ENCODE results near the gene ZNF516.

ZNF516 gene

DNA sequence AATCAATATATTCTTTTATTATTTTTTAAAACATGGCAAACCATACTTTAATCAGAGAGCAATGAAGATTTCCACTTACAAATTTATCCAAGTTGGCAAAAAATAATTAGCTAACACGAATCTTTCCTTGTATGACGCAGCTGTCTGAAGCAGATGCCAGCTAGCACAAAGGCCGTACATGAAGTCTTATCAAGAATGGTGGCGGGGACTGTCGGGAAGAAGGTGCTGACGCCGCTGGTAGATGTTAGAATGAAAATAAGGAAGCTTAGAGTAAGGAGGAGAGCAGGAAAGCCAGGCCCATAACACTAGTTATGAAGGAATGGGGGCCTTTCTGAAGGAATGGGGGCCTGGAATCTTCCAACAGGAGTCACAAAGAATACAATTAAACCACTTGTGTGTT is 96.7 kb downstream of the ZNF516 start (continued):
- TF ChIP-seq ZNF70 (CRISPR knock-in tag; IDR thresholded peaks at IDR 0.05): no peak

DNA sequence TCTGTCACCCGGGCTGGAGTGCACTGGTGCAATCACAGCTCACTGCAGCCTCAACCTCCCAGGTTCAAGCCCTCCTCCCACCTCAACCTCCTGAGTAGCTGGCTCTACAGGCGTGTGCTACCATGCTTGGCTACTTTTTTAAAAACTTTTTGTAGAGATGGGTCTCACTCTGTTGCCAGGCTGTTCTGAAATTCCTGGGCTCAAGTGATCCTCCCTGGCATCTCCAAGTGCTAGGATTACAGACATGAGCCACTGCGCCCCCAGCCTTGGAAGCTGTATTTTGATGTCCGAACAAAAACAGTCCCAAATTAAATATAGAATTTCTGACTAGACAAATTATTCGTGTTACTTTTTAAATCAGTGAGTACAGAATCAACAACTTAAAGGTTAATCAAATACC is 97.4 kb downstream of the ZNF516 start:
- ATAC-seq: no peak
- TF ChIP-seq, protein P1, sequence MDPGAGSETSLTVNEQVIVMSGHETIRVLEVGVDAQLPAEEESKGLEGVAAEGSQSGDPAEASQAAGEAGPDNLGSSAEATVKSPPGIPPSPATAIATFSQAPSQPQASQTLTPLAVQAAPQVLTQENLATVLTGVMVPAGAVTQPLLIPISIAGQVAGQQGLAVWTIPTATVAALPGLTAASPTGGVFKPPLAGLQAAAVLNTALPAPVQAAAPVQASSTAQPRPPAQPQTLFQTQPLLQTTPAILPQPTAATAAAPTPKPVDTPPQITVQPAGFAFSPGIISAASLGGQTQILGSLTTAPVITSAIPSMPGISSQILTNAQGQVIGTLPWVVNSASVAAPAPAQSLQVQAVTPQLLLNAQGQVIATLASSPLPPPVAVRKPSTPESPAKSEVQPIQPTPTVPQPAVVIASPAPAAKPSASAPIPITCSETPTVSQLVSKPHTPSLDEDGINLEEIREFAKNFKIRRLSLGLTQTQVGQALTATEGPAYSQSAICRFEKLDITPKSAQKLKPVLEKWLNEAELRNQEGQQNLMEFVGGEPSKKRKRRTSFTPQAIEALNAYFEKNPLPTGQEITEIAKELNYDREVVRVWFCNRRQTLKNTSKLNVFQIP (CRISPR knock-in tag; IDR thresholded peaks at IDR 0.05; ENCODE audit: borderline replicate concordance, low read depth): no peak
- TF ChIP-seq ZFP30 (CRISPR knock-in tag; IDR thresholded peaks at IDR 0.05) (no peak), ARNTL (CRISPR knock-in tag; IDR thresholded peaks at IDR 0.05; ENCODE audit: borderline replicate concordance, low read depth) (no peak), ZC3H10 (CRISPR knock-in tag; IDR thresholded peaks at IDR 0.05) (no peak), ISL1 (CRISPR knock-in tag; IDR thresholded peaks at IDR 0.05) (no peak), GLIS3 (CRISPR knock-in tag; IDR thresholded peaks at IDR 0.05) (no peak), TCF4 (CRISPR knock-in tag; IDR thresholded peaks at IDR 0.05; ENCODE audit: borderline replicate concordance) (no peak), ZFP3 (CRISPR knock-in tag; IDR thresholded peaks at IDR 0.05) (no peak), RARB (CRISPR knock-in tag; IDR thresholded peaks at IDR 0.05) (no peak)
- TF ChIP-seq, protein P2, sequence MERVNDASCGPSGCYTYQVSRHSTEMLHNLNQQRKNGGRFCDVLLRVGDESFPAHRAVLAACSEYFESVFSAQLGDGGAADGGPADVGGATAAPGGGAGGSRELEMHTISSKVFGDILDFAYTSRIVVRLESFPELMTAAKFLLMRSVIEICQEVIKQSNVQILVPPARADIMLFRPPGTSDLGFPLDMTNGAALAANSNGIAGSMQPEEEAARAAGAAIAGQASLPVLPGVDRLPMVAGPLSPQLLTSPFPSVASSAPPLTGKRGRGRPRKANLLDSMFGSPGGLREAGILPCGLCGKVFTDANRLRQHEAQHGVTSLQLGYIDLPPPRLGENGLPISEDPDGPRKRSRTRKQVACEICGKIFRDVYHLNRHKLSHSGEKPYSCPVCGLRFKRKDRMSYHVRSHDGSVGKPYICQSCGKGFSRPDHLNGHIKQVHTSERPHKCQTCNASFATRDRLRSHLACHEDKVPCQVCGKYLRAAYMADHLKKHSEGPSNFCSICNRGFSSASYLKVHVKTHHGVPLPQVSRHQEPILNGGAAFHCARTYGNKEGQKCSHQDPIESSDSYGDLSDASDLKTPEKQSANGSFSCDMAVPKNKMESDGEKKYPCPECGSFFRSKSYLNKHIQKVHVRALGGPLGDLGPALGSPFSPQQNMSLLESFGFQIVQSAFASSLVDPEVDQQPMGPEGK (CRISPR knock-in tag; IDR thresholded peaks at IDR 0.05; ENCODE audit: borderline replicate concordance): no peak
- TF ChIP-seq, protein P3, sequence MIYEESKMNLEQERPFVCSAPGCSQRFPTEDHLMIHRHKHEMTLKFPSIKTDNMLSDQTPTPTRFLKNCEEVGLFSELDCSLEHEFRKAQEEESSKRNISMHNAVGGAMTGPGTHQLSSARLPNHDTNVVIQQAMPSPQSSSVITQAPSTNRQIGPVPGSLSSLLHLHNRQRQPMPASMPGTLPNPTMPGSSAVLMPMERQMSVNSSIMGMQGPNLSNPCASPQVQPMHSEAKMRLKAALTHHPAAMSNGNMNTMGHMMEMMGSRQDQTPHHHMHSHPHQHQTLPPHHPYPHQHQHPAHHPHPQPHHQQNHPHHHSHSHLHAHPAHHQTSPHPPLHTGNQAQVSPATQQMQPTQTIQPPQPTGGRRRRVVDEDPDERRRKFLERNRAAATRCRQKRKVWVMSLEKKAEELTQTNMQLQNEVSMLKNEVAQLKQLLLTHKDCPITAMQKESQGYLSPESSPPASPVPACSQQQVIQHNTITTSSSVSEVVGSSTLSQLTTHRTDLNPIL (CRISPR knock-in tag; IDR thresholded peaks at IDR 0.05; ENCODE audit: low read depth): no peak
- TF ChIP-seq, protein P4, sequence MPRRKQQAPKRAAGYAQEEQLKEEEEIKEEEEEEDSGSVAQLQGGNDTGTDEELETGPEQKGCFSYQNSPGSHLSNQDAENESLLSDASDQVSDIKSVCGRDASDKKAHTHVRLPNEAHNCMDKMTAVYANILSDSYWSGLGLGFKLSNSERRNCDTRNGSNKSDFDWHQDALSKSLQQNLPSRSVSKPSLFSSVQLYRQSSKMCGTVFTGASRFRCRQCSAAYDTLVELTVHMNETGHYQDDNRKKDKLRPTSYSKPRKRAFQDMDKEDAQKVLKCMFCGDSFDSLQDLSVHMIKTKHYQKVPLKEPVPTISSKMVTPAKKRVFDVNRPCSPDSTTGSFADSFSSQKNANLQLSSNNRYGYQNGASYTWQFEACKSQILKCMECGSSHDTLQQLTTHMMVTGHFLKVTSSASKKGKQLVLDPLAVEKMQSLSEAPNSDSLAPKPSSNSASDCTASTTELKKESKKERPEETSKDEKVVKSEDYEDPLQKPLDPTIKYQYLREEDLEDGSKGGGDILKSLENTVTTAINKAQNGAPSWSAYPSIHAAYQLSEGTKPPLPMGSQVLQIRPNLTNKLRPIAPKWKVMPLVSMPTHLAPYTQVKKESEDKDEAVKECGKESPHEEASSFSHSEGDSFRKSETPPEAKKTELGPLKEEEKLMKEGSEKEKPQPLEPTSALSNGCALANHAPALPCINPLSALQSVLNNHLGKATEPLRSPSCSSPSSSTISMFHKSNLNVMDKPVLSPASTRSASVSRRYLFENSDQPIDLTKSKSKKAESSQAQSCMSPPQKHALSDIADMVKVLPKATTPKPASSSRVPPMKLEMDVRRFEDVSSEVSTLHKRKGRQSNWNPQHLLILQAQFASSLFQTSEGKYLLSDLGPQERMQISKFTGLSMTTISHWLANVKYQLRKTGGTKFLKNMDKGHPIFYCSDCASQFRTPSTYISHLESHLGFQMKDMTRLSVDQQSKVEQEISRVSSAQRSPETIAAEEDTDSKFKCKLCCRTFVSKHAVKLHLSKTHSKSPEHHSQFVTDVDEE (CRISPR knock-in tag; IDR thresholded peaks at IDR 0.05): no peak

DNA sequence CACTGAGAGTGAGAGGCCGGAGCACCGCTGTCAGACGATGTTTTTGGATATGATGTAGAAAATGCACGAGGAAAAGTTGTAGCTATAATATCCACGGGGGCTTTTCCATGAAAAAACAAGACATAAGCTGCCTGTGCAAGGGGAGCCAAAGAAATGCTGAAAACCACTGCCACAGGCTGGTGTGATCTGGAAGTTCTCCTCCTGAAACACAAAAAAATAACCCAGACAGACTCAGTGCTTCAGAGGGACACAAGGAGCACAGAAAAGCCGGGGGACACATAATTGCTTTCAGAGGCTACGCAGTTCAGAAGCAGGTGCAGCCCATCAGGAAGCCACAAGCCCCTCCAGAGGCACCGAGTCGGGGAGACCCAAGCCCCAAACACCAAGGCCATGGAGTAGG is 98.2 kb downstream of the ZNF516 start:
- ATAC-seq: no peak

More for the DNA sequence above, 98.2 kb downstream of the ZNF516 start:
- TF ChIP-seq ZFP3 (CRISPR knock-in tag; IDR thresholded peaks at IDR 0.05): no peak
- no peak for TF ChIP-seq SNAI2 (CRISPR knock-in tag; IDR thresholded peaks at IDR 0.05)
- TF ChIP-seq PPARA (CRISPR knock-in tag; IDR thresholded peaks at IDR 0.05; ENCODE audit: borderline replicate concordance): no peak
- TF ChIP-seq CSDC2 (CRISPR knock-in tag; IDR thresholded peaks at IDR 0.05): no peak
- TF ChIP-seq, protein P2 (CRISPR knock-in tag; IDR thresholded peaks at IDR 0.05; ENCODE audit: borderline replicate concordance): no peak
- no peak for TF ChIP-seq GLIS3 (CRISPR knock-in tag; IDR thresholded peaks at IDR 0.05)
- TF ChIP-seq, protein P5, sequence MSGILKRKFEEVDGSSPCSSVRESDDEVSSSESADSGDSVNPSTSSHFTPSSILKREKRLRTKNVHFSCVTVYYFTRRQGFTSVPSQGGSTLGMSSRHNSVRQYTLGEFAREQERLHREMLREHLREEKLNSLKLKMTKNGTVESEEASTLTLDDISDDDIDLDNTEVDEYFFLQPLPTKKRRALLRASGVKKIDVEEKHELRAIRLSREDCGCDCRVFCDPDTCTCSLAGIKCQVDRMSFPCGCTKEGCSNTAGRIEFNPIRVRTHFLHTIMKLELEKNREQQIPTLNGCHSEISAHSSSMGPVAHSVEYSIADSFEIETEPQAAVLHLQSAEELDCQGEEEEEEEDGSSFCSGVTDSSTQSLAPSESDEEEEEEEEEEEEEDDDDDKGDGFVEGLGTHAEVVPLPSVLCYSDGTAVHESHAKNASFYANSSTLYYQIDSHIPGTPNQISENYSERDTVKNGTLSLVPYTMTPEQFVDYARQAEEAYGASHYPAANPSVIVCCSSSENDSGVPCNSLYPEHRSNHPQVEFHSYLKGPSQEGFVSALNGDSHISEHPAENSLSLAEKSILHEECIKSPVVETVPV (CRISPR knock-in tag; IDR thresholded peaks at IDR 0.05): no peak
- TF ChIP-seq BACH2 (CRISPR knock-in tag; IDR thresholded peaks at IDR 0.05; ENCODE audit: borderline replicate concordance): no peak
- no peak for TF ChIP-seq ZC3H10 (CRISPR knock-in tag; IDR thresholded peaks at IDR 0.05)
- no peak for TF ChIP-seq ZNF565 (CRISPR knock-in tag; conservative IDR thresholded peaks at IDR 0.05; ENCODE audit: low read depth)
- no peak for TF ChIP-seq ISL1 (CRISPR knock-in tag; IDR thresholded peaks at IDR 0.05)
- TF ChIP-seq ESRRG (CRISPR knock-in tag; IDR thresholded peaks at IDR 0.05): no peak
- TF ChIP-seq, protein P3 (CRISPR knock-in tag; IDR thresholded peaks at IDR 0.05; ENCODE audit: low read depth): no peak
- TF ChIP-seq, protein P4 (CRISPR knock-in tag; IDR thresholded peaks at IDR 0.05): no peak
- TF ChIP-seq TCF4 (CRISPR knock-in tag; IDR thresholded peaks at IDR 0.05; ENCODE audit: borderline replicate concordance): no peak
- TF ChIP-seq ZFP30 (CRISPR knock-in tag; IDR thresholded peaks at IDR 0.05): no peak
